ENCODE data around the gene UNC119B.

UNC119B gene

GRCh38 chr12:120761519-120761934, 51.3 kb downstream of the UNC119B start:
- DNase-seq (ENCODE audit: low read depth in 2 of 2, low spot score in 1 of 2), result no peak

GRCh38 chr12:120762086-120762485, 51.8 kb downstream of the UNC119B start:
- DNase-seq (ENCODE audit: low read depth in 2 of 2, low spot score in 1 of 2), result no peak

- DNase-seq (ENCODE audit: low read depth in 2 of 2, low spot score in 1 of 2), result no peak
Observed at GRCh38 chr12:120763250-120763649, 53.0 kb downstream of the UNC119B start.

- DNase-seq (ENCODE audit: low read depth in 2 of 2, low spot score in 1 of 2), result no peak
Observed at GRCh38 chr12:120764816-120765215, 54.6 kb downstream of the UNC119B start.

GRCh38 chr12:120766566-120766965, 56.3 kb downstream of the UNC119B start:
- DNase-seq (ENCODE audit: low read depth in 2 of 2, low spot score in 1 of 2), result no peak

- DNase-seq (ENCODE audit: low read depth in 2 of 2, low spot score in 1 of 2), result no peak
Observed at GRCh38 chr12:120767071-120768024, 57.1 kb downstream of the UNC119B start.

GRCh38 chr12:120771097-120771496, 60.8 kb downstream of the UNC119B start:
- DNase-seq (ENCODE audit: low read depth in 2 of 2, low spot score in 1 of 2), result no peak
